H9 (cell line): ENCODE measurements around the gene LRRN4CL. TPM values are rescaled to one million over a fixed set of nuclear protein-coding genes. Genes with fewer than 3 reads are reported as not detected.

Experiments used
- DNase-seq: peaks from one replicate; pipeline ENCODE4 v3.0.0-alpha.2; 2017
- H2AFZ ChIP-seq: one replicate; pipeline ENCODE4 v1.6.1; 2013; ENCODE audit warnings: mild to moderate bottlenecking, low read length, control low read depth, moderate library complexity
- H2AK5ac ChIP-seq: 2 replicates; pipeline ENCODE4 v1.6.1; 2013; ENCODE audit warnings: low read length, control low read depth, mixed read lengths; ENCODE audit not compliant: insufficient read length
- H2BK120ac ChIP-seq: one replicate; pipeline ENCODE4 v1.6.1; 2013; ENCODE audit warnings: low read depth, mild to moderate bottlenecking, low read length, control low read depth, inconsistent platforms; ENCODE audit not compliant: poor library complexity, severe bottlenecking
- H2BK12ac ChIP-seq: 2 replicates; pipeline ENCODE4 v1.6.1; 2013; ENCODE audit warnings: low read length, control low read depth, mixed read lengths, low read depth; ENCODE audit not compliant: insufficient read length
- H2BK15ac ChIP-seq: 2 replicates; pipeline ENCODE4 v1.6.1; 2013; ENCODE audit warnings: low read depth, low read length, control low read depth
- H2BK20ac ChIP-seq: one replicate; pipeline ENCODE4 v1.6.1; 2013; ENCODE audit warnings: low read depth, mild to moderate bottlenecking, low read length, control low read depth, inconsistent platforms; ENCODE audit not compliant: poor library complexity, severe bottlenecking
- H2BK5ac ChIP-seq: 2 replicates; pipeline ENCODE4 v1.6.1; 2013; ENCODE audit warnings: low read length, control low read depth, mixed read lengths; ENCODE audit not compliant: insufficient read length
- H3K14ac ChIP-seq: 2 replicates; pipeline ENCODE4 v1.6.1; 2013; ENCODE audit warnings: low read length, control low read depth; ENCODE audit not compliant: insufficient read depth
- H3K18ac ChIP-seq: 2 replicates; pipeline ENCODE4 v1.6.1; 2013; ENCODE audit warnings: low read depth, mild to moderate bottlenecking, mixed read lengths, low read length, control low read depth; ENCODE audit not compliant: insufficient read length
- H3K23ac ChIP-seq: 2 replicates; pipeline ENCODE4 v1.6.1; 2013; ENCODE audit warnings: low read length, control low read depth, mixed read lengths, low read depth; ENCODE audit not compliant: insufficient read length
- H3K23me2 ChIP-seq: 2 replicates; pipeline ENCODE4 v1.6.1; 2013; ENCODE audit warnings: low read depth, mild to moderate bottlenecking, mixed read lengths, low read length, control low read depth; ENCODE audit not compliant: insufficient read length, poor library complexity, severe bottlenecking
- H3K27ac ChIP-seq: 2 replicates; pipeline ENCODE4 v1.5.1; 2013; ENCODE audit warnings: low read length, control low read depth, mixed read lengths, low read depth; ENCODE audit not compliant: insufficient read length
- H3K27me3 ChIP-seq: 2 replicates; pipeline ENCODE4 v1.6.1; 2013; ENCODE audit warnings: low read length, control low read depth, inconsistent platforms; ENCODE audit not compliant: insufficient read depth
- H3K4ac ChIP-seq: 2 replicates; pipeline ENCODE4 v1.6.1; 2013; ENCODE audit warnings: low read depth, mild to moderate bottlenecking, control low read depth, inconsistent platforms, low read length, moderate library complexity
- H3K4me1 ChIP-seq: 2 replicates; pipeline ENCODE4 v1.6.1; 2013; ENCODE audit warnings: low read length, control low read depth, inconsistent platforms; ENCODE audit not compliant: insufficient read depth
- H3K4me2 ChIP-seq: 2 replicates; pipeline ENCODE4 v1.6.1; 2013; ENCODE audit warnings: low read length, control low read depth, mixed read lengths; ENCODE audit not compliant: insufficient read length, insufficient read depth
- H3K56ac ChIP-seq: 2 replicates; pipeline ENCODE4 v1.6.1; 2013; ENCODE audit warnings: low read depth, mild to moderate bottlenecking, mixed read lengths, low read length, control low read depth; ENCODE audit not compliant: insufficient read length
- H3K79me1 ChIP-seq: 2 replicates; pipeline ENCODE4 v1.6.1; 2013; ENCODE audit warnings: low read depth, mild to moderate bottlenecking, moderate library complexity, low read length, control low read depth, inconsistent platforms; ENCODE audit not compliant: insufficient read depth, poor library complexity, severe bottlenecking
- H3K79me2 ChIP-seq: 2 replicates; pipeline ENCODE4 v1.6.1; 2013; ENCODE audit warnings: low read length, control low read depth, inconsistent platforms; ENCODE audit not compliant: insufficient read depth
- H3K9ac ChIP-seq: 2 replicates; pipeline ENCODE4 v1.6.1; 2013; ENCODE audit warnings: low read length, control low read depth, mixed read lengths; ENCODE audit not compliant: insufficient read length; ENCODE audit errors: extremely low read depth
- H3K9me3 ChIP-seq: one replicate; pipeline ENCODE4 v1.6.1; 2013; ENCODE audit warnings: low read depth, low read length, inconsistent platforms; ENCODE audit not compliant: control insufficient read depth
- H3T11ph ChIP-seq: one replicate; pipeline ENCODE4 v1.6.1; 2013; ENCODE audit warnings: mild to moderate bottlenecking, low read length, control low read depth, inconsistent platforms
- H4K20me1 ChIP-seq: one replicate; pipeline ENCODE4 v1.6.1; 2013; ENCODE audit not compliant: control insufficient read depth, insufficient read length, insufficient read depth
- H4K5ac ChIP-seq: 2 replicates; pipeline ENCODE4 v1.6.1; 2013; ENCODE audit warnings: low read depth, mild to moderate bottlenecking, mixed read lengths, low read length, control low read depth; ENCODE audit not compliant: insufficient read length
- H4K8ac ChIP-seq: replicated peaks from 2 replicates; pipeline ENCODE4 v1.6.1; 2013; ENCODE audit warnings: low read length, control low read depth, mixed read lengths, low read depth; ENCODE audit not compliant: insufficient read length
- H4K91ac ChIP-seq: 2 replicates; pipeline ENCODE4 v1.6.1; 2013; ENCODE audit warnings: low read depth, mild to moderate bottlenecking, moderate library complexity, mixed read lengths, low read length, control low read depth; ENCODE audit not compliant: insufficient read length
- H3K27ac Mint-ChIP-seq, 3 experiments: 2 replicates in 2 of 3; 3 replicates in 1 of 3; pipeline ENCODE4 v1.8.0; 2020 to 2021; ENCODE audit warnings: mixed read lengths in 3 of 3, mild to moderate bottlenecking in 1 of 3, moderate library complexity in 1 of 3
- H3K27me3 Mint-ChIP-seq: 2 replicates; pipeline ENCODE4 v1.8.0; 2021; ENCODE audit warnings: low read depth, mild to moderate bottlenecking, moderate library complexity, mixed read lengths
- H3K36me3 Mint-ChIP-seq, 3 experiments: 2 replicates in 2 of 3; 3 replicates in 1 of 3; pipeline ENCODE4 v1.8.0; 2020 to 2021; ENCODE audit warnings: low read depth in 3 of 3, mixed read lengths in 3 of 3; ENCODE audit not compliant: insufficient read depth in 1 of 3
- H3K4me1 Mint-ChIP-seq, 2 experiments: 2 replicates each; pipeline ENCODE4 v1.8.0; 2020; ENCODE audit warnings: mixed read lengths in 2 of 2
- H3K4me3 Mint-ChIP-seq, 2 experiments: 2 replicates in 1 of 2; 3 replicates in 1 of 2; pipeline ENCODE4 v1.8.0; 2020 to 2021; ENCODE audit warnings: mild to moderate bottlenecking in 2 of 2, mixed read lengths in 2 of 2, moderate library complexity in 1 of 2
- H3K9me3 Mint-ChIP-seq, 2 experiments: 2 replicates in 1 of 2; 3 replicates in 1 of 2; pipeline ENCODE4 v1.8.0; 2020; ENCODE audit warnings: mild to moderate bottlenecking in 2 of 2, mixed read lengths in 2 of 2, moderate library complexity in 1 of 2
- CTCF ChIP-seq: fragments of 200-600 bp; sonication (generic); conservative IDR thresholded peaks from 3 replicates; pipeline ENCODE4 v1.8.0; 2021; ENCODE audit warnings: antibody characterized with exemption, mild to moderate bottlenecking
- WGBS: extraction: QIAGEN DNeasy Blood & Tissue Kit; methylation state at CpG from one replicate; pipeline ENCODE4 v1.1.7; 2013; ENCODE audit warnings: missing lambda C conversion rate, low lambda C conversion rate, mixed read lengths; ENCODE audit not compliant: insufficient read length; ENCODE audit errors: extremely low coverage; 5-methylcytosine and 5-hydroxymethylcytosine counted together
- total RNA-seq: library from RNA; stranded (reverse); gene quantifications from 2 replicates; pipeline ENCODE4 v1.2.1, GENCODE V29; 2021

LRRN4CL gene
- total RNA-seq, 1 experiment from 2014 or later, result 0.59 TPM

DNA sequence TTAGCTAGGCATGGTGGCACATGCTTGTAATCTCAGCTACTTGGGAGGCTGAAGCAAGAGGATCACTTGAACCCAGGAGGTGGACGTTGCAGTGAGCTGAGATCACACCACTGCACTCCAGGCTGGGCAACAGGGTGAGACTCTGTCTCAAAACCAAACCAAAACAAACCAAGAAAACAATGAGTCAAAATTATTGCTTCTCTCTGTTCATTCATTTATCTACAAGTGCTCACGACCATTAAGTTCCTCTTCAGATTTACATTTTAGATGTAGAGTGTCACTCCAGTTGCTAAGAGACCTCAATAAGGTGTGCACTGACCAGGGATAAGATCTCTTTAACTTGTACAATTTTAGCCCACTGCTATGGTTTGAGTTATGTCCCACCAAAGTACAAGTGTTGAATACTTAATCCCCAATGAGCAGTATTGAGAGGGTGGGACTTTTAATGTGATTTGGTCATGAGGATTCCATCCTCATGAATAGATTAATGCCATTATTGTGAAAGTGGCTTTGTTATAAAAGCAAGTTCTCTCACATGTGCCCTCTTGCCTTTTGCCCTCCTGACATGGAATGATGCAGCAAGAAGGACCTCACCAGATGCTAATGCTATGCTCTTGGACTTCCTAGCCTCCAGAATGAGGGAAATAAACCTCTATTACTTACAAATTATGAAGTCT, 30.1 kb upstream of the LRRN4CL start:
- Histone ChIP-seq H3K18ac (no peak overlapping the region), H3K4me2 (no peak overlapping the region), H4K5ac (no peak overlapping the region), H3K27me3 (no peaks in the 10 kb centered on the region), H3K4me1 (no peaks in the 10 kb centered on the region), H4K20me1 (no peaks in the 10 kb centered on the region), H2BK120ac (no peak overlapping the region), H4K8ac (no peak overlapping the region), H3T11ph (no peak overlapping the region), H2BK5ac (no peak overlapping the region), H3K56ac (no peak overlapping the region), H2AK5ac (no peak overlapping the region), H3K79me1 (peaks cover 5% of the 10 kb centered on the region), H4K91ac (no peak overlapping the region), H3K23ac (no peak overlapping the region), H3K14ac (no peak overlapping the region), H3K23me2 (no peaks in the 10 kb centered on the region), H2BK12ac (no peak overlapping the region), H3K27ac (no peak overlapping the region), H3K9ac (no peak overlapping the region), H3K4ac (no peak overlapping the region), H2AFZ (no peak overlapping the region), H2BK15ac (no peak overlapping the region), H3K9me3 (no peaks in the 10 kb centered on the region), H3K79me2 (peaks cover 2% of the 10 kb centered on the region; the same call in 1 of the 2 replicates), H2BK20ac (no peak overlapping the region)
- TF ChIP-seq CTCF, result no peak
- H3K27me3 Mint-ChIP-seq, result no peaks in the 10 kb centered on the region
- no peaks in the 10 kb centered on the region for H3K9me3 Mint-ChIP-seq
- no peak overlapping the region for H3K4me3 Mint-ChIP-seq
- H3K4me1 Mint-ChIP-seq, result peaks cover 4 to 28% of the 10 kb centered on the region in 2 experiments; a peak in 3 of 4 replicates
- H3K36me3 Mint-ChIP-seq, result peaks cover 71 to 98% (median 97%) of the 10 kb centered on the region in 3 experiments
- WGBS, result no CpG with 5 or more reads among the region's 2 CpGs
- no peak overlapping the region for H3K27ac Mint-ChIP-seq
- no peak for DNase-seq
